ENCODE data around the gene CSGALNACT2. TPM values are rescaled to one million over a fixed set of nuclear protein-coding genes. Genes with fewer than 3 reads are reported as not detected.

The CSGALNACT2 gene
- total RNA-seq, result 16.0 and 21.9 TPM in 2 replicates

DNA sequence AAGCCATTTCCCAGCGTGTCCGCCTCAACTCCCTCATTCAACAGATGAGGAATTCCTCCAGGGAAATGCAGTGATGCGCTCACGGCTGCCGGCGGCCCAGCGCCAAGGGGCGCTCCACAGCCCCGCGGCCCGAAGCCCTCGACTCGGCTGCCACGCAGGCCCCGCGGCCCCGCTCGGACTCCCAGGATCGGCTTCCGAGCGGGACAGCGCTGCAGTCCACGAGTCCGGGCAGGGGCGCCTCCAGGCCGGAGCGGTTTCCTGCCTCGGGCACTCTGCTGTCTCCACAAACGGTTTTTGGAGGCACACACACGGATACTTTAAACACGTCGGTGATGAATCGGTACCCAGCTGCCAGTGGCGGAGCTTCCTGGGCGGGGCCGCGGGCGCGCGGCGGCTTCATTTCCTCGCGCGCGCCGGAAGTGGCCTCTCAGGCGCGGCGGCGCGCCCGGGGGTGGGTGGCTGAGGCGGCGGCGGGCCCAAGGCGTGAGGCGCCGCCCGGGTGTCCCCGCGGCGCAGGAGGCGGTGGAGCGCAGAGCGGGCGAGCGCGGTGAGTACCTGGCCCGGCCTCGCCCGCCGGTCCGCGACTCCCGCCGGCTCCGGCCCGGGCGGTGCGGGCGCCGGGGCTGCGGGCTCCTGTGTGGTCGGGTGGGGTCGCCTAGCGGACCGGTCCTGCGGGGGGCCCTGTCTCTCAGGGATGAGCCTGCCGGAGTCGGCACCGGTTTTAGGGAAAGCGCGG lies at the start of gene CSGALNACT2:
TSS of gene CSGALNACT2 (plus strand) at position 425 of the 736 bp plus-strand sequence. CDS start 16,705 bp downstream, outside the sequence.

Other genes starting within 250 kb of the CSGALNACT2 start
- 0.08 and 3.9 TPM in 2 replicates for gene RET, start 61.4 kb upstream of the CSGALNACT2 start, total RNA-seq
- 1.4 and 4.4 TPM in 2 replicates for gene RASGEF1A, start 128.6 kb downstream of the CSGALNACT2 start, total RNA-seq
- not detected in 2 replicates for gene FXYD4, start 233.2 kb downstream of the CSGALNACT2 start, total RNA-seq

Measured in epithelial cell of alveolus of lung (primary cell).